HG03064 (cell line): ENCODE results near the gene DLL1.
A peak's percentile ranks its signal among the peaks of the same experiment; 100 is the strongest.

Experiments
- ATAC-seq: cut with Tn5 transposase; IDR thresholded peaks from one replicate; pipeline ENCODE4 v1.9.1; 2021; ENCODE audit warnings: low read depth; ENCODE audit not compliant: unreplicated experiment

DLL1 gene

GRCh38 chr6:170284126-170284773 lies 6.6 kb downstream of the DLL1 start:
- no peak for ATAC-seq

- ATAC-seq = no peak
Measured at GRCh38 chr6:170283212-170284081, 7.4 kb downstream of the DLL1 start.

GRCh38 chr6:170282512-170283158 lies 8.2 kb downstream of the DLL1 start:
- no peak for ATAC-seq

GRCh38 chr6:170281331-170282292 lies 9.3 kb downstream of the DLL1 start:
- no peak for ATAC-seq

- no peak for ATAC-seq
Measured at GRCh38 chr6:170280689-170281045, 10.2 kb downstream of the DLL1 start.

GRCh38 chr6:170279977-170280688 lies 10.7 kb downstream of the DLL1 start:
- no peak for ATAC-seq

GRCh38 chr6:170279426-170279825 lies 11.5 kb downstream of the DLL1 start:
- no peak for ATAC-seq

GRCh38 chr6:170278743-170279094 lies 12.2 kb downstream of the DLL1 start:
- no peak for ATAC-seq

GRCh38 chr6:170277893-170278742 lies 12.8 kb downstream of the DLL1 start:
- no peak for ATAC-seq

GRCh38 chr6:170276369-170277057 lies 14.4 kb downstream of the DLL1 start:
- no peak for ATAC-seq

GRCh38 chr6:170274713-170275560 lies 15.9 kb downstream of the DLL1 start:
- no peak for ATAC-seq

- ATAC-seq = no peak
Measured at GRCh38 chr6:170273681-170274080, 17.2 kb downstream of the DLL1 start.

- ATAC-seq = no peak
Measured at GRCh38 chr6:170273191-170273590, 17.7 kb downstream of the DLL1 start.

GRCh38 chr6:170272341-170273065 lies 18.4 kb downstream of the DLL1 start:
- ATAC-seq = no peak

GRCh38 chr6:170271771-170272314 lies 19.0 kb downstream of the DLL1 start:
- peak; percentile 96 for ATAC-seq

- no peak for ATAC-seq
Measured at GRCh38 chr6:170270984-170271593, 19.8 kb downstream of the DLL1 start.
